A549 treated with ZK216348 at 1 μM for 4 hours (cell line): ENCODE measurements around the gene HNRNPA1L2. TPM values are rescaled to one million over a fixed set of nuclear protein-coding genes. Genes with fewer than 3 reads are reported as not detected.

ENCODE experiments used
- total RNA-seq: library from RNA; stranded (reverse); fragments of 200-300 nt; extraction: Qiagen RNA extraction; gene quantifications from 5 replicates; pipeline ENCODE4 v1.2.3, GENCODE V29; 2022; ENCODE audit warnings: low read depth

Gene HNRNPA1L2
- 4.8 to 8.0 TPM (median 5.6 TPM) in 5 replicates for total RNA-seq

GRCh38 chr13:52642131-52642530 is at the start of gene HNRNPA1L2:
Gene HNRNPA1L2 (plus strand): TSS chr13:52642431. CDS start chr13:52642493, 62 bp downstream.

GRCh38 chr13:52652196-52652979 is 10.2 kb downstream of the HNRNPA1L2 start, which contains the start of gene SUGT1:
Gene SUGT1 (plus strand): TSS chr13:52652836. CDS start chr13:52652921, 85 bp downstream.

Other genes with a start within 250 kb of the HNRNPA1L2 start
- gene THSD1, start 236.3 kb upstream of the HNRNPA1L2 start, total RNA-seq: 7.3 to 8.2 TPM (median 7.6 TPM) in 5 replicates
- gene VPS36, start 191.8 kb upstream of the HNRNPA1L2 start, total RNA-seq: 9.9 to 15.7 TPM (median 13.0 TPM) in 5 replicates
- gene CKAP2, start 187.0 kb upstream of the HNRNPA1L2 start, total RNA-seq: 23.9 to 42.7 TPM (median 33.8 TPM) in 5 replicates
- 36.9 to 49.6 TPM (median 45.2 TPM) in 5 replicates for gene SUGT1, start 10.4 kb downstream of the HNRNPA1L2 start, total RNA-seq
- gene CNMD, start 97.4 kb downstream of the HNRNPA1L2 start, total RNA-seq: not detected in 5 replicates
- gene PCDH8, start 206.2 kb downstream of the HNRNPA1L2 start, total RNA-seq: not detected in 5 replicates